ENCODE measurements around the gene MYO1D. TPM values are rescaled to one million over a fixed set of nuclear protein-coding genes. Genes with fewer than 3 reads are reported as not detected.

MYO1D gene
- total and polyA plus RNA-seq, 2 experiments from 2014 or later = 34.3 to 43.7 TPM

DNA sequence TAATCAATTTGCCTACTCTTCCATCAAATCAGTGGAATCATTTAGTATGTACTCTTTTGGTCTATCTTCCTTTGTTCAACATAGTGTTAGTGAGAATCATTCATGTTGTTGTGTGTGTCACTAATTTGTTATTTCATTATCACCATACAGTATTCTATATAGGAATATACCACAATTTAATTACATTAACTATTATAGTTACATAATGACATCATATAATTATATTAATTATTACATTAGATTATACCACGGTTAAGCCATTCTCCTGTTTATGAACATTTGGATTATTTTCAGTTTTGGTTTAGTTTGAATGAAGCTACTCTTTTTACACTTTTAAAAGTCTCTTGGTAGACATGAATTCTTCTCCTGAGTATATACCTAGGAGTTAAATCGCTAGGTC, 40.4 kb downstream of the MYO1D start:
- TF ChIP-seq CTCF (IDR thresholded peaks at IDR 0.05; ENCODE audit: low read depth, low read length) = no peak
- Histone ChIP-seq H3K9me3 (ENCODE audit: low read depth) (no peaks in the 10 kb centered on the region), H3K27ac (no peak overlapping the region), H3K4me3 (no peak overlapping the region), H3K27me3 (no peaks in the 10 kb centered on the region), H3K4me1 (ENCODE audit: low read depth) (no peaks in the 10 kb centered on the region), H3K36me3 (no peaks in the 10 kb centered on the region)
- DNase-seq (ENCODE audit: low read depth in 1 of 2, low spot score in 1 of 2) = no peak

DNA sequence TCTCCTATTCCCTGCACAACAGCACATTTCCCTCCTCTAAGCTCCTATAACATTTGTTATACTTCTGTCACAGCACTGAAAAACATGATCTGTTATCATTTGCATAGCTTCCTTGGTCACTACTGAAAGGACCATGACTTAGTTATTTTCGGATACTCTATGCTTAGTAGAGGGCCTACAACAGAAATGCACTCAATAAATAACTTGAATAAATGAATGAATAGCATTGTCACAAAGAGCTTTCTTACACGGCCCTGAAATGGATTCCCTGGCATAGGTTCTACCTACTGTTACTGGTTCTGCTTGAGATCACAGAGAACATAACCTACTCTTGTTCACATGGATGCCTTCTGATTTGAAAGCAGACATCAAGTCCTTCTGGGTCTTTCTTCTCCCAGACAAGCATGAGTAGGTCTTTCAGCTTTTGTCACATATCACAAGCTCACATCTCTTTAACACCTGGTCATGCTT, 41.6 kb downstream of the MYO1D start:
- no peak for TF ChIP-seq CTCF (IDR thresholded peaks at IDR 0.05; ENCODE audit: low read depth, low read length)
- Histone ChIP-seq H3K27me3 (no peaks in the 10 kb centered on the region), H3K27ac (no peak overlapping the region), H3K4me3 (no peak overlapping the region), H3K9me3 (ENCODE audit: low read depth) (no peaks in the 10 kb centered on the region), H3K4me1 (ENCODE audit: low read depth) (no peaks in the 10 kb centered on the region), H3K36me3 (no peaks in the 10 kb centered on the region)
- no peak for DNase-seq (ENCODE audit: low read depth in 1 of 2, low spot score in 1 of 2)

DNA sequence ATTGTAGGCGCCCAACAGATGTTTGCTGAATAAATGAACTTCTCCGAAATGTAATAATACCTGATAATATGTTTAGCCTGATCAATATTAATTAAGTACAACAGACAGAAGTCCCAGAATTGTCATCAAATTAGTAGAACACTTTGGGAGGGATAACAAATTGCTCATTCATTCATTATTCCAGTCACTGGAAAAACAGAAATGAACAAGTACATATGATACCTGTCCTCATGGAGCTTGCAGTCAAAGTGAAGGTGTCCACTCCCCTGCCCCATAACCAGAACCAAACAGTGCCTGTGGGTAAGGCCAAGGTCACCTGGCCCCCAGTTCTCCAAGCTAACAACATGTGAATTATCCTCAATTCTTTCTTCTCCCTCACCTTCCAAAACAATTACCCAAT, 42.8 kb downstream of the MYO1D start:
- no peak overlapping the region for H3K4me3 ChIP-seq
- no peak for DNase-seq (ENCODE audit: low read depth in 1 of 2, low spot score in 1 of 2)
- H3K27me3 ChIP-seq = no peaks in the 10 kb centered on the region
- no peaks in the 10 kb centered on the region for H3K36me3 ChIP-seq
- TF ChIP-seq CTCF (IDR thresholded peaks at IDR 0.05; ENCODE audit: low read depth, low read length) = no peak
- no peak overlapping the region for H3K27ac ChIP-seq
- no peaks in the 10 kb centered on the region for H3K4me1 ChIP-seq (ENCODE audit: low read depth)
- no peaks in the 10 kb centered on the region for H3K9me3 ChIP-seq (ENCODE audit: low read depth)

- no peak for TF ChIP-seq CTCF (IDR thresholded peaks at IDR 0.05; ENCODE audit: low read depth, low read length)
- Histone ChIP-seq H3K27ac (no peak overlapping the region), H3K36me3 (no peaks in the 10 kb centered on the region), H3K27me3 (no peaks in the 10 kb centered on the region), H3K9me3 (ENCODE audit: low read depth) (no peaks in the 10 kb centered on the region), H3K4me3 (no peak overlapping the region), H3K4me1 (ENCODE audit: low read depth) (no peaks in the 10 kb centered on the region)
- no peak for DNase-seq (ENCODE audit: low read depth in 1 of 2, low spot score in 1 of 2)
Observed at GRCh38 chr17:32833526-32833925, 43.4 kb downstream of the MYO1D start.

DNA sequence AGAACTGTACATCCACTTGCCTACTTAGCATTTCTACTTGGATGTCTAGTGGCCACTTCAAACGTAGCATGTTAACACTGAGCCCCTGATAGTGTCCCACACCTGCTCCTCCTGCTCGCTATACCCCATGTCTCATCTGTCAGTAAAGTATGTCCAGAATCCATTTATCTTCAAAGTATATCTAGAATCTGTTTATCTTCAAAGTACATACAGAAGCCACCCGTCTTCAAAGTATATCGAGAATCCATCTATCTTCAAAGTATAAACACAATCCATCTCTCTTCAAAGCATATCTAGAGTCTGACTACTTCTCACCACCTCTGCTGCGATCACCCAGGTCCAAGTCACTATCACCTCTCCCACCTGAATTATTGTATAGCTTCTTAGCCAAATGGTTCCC, 43.8 kb downstream of the MYO1D start:
- H3K9me3 ChIP-seq (ENCODE audit: low read depth) = no peaks in the 10 kb centered on the region
- H3K27ac ChIP-seq = no peak overlapping the region
- H3K36me3 ChIP-seq = no peaks in the 10 kb centered on the region
- no peak for TF ChIP-seq CTCF (IDR thresholded peaks at IDR 0.05; ENCODE audit: low read depth, low read length)
- no peaks in the 10 kb centered on the region for H3K27me3 ChIP-seq
- H3K4me1 ChIP-seq (ENCODE audit: low read depth) = no peaks in the 10 kb centered on the region
- H3K4me3 ChIP-seq = no peak overlapping the region
- peak in 1 of 2 donors; percentile 46 for DNase-seq (ENCODE audit: low read depth in 1 of 2, low spot score in 1 of 2)
